Activated CD4-positive, alpha-beta T cell treated with anti-CD3 and anti-CD28 coated beads, Interleukin-2, amount 50 U/mL, for 4 hours (primary cell): ENCODE results near the gene H2BK1.

ENCODE experiments used
- DNase-seq, 2 experiments: peaks; one replicate each; pipeline ENCODE4 v3.0.0-alpha.2; 2020

H2BK1 gene

GRCh38 chr7:151198945-151199848 is 11.1 kb downstream of the H2BK1 start:
- DNase-seq: no peak

- no peak for DNase-seq
Observed at GRCh38 chr7:151197932-151198331, 12.4 kb downstream of the H2BK1 start.

- DNase-seq: no peak
Observed at GRCh38 chr7:151195616-151196450, 14.5 kb downstream of the H2BK1 start.

DNA sequence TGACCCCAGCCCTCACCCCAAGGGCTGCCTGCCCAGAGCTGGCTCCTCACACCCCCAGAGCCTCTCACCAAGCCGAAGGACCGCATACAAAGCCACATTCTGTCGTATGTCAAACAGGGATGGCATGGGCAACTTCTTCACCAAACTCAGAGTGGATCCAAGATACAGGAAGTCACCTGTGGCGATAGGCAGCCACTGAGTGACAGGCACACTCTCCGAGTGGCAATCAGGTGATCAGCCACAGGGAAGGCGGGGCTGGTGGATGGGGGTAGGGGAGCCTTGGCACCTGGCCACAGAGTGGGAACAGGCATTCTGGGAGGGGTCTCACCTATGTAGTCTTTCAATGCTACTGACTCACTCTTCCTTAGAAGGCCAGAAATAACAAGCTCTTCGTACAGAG is 16.1 kb downstream of the H2BK1 start:
- DNase-seq: no peak

DNA sequence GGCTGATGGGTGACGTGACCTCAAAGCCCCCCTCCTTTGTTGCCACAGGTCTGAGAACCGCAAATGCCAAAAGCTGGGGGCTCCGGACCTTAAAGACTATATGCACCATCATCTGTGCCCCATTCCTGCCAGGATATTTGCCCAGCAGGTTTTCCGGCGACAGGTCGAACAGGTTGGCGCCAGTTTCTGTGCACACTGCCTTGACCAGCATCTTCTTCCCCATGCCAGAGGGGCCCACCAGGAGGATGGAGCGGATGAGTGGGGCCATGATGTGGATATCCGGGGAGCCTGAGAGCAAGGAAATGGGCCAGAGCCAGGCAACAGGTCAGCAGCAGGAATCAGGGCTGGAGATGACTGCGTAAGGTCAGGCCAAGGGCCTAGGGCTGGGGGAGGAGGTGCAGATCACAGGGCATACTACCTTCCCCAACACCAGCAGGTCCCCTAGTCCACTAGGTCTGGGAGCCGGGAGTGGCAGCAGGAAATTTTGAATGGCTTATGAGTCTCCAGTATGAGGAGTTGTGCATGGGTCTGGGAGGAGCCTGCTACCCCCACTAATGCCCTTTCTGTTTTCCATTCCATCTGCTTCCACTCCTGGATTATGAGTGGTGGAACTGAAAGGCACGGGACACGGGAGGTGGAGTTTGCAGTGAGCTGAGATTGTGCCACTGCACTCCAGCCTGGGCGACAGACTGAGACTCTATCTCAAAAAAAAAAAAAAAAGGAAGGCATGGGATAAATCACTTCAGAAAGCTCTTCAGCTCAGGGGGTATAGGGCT is 16.9 kb downstream of the H2BK1 start:
- DNase-seq: no peak

DNA sequence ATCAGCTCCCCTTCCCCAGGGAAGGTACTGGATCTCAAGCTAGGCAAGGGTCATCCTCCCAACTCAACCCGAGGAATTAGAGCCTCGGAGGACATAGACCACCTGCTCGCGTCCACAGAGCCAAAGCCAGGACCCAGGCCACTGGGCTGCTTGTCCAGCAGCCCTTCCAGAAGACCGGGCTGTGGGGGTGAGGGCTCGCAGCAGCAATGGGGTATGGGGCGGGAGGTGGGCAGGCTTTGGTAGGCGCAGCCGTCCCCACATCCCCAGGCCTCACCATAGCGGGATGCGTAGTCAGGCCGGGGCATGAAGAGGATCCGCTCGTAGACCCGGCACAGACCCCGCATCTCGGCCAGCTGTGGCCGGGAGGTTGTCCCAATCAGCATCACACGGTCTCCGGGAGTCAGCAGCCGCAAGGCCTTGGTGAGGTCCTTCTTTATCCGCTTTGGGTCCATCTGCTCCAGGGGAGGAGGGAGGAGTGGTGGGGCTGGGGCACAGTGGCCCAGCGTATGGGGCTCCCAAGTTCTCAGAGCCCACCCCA is 18.2 kb downstream of the H2BK1 start:
- no peak for DNase-seq

- DNase-seq: no peak
Observed at GRCh38 chr7:151191544-151191943, 18.7 kb downstream of the H2BK1 start.

- no peak for DNase-seq
Observed at GRCh38 chr7:151189038-151189437, 21.2 kb downstream of the H2BK1 start.

DNA sequence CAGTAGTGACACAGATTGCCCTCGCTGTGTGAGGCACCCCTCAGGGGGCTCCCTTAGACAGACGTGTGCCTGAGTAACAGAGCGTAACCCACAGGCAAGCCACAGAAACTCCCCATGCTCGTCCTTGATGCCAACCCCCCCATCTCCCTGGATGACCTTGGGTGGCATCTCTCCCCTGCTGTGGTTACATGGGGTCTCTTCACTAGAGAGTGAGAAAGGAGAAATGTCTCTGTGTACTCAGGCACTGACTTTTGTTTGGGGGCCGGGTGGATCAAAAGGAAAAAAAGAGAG is 22.1 kb downstream of the H2BK1 start:
- DNase-seq: no peak

DNA sequence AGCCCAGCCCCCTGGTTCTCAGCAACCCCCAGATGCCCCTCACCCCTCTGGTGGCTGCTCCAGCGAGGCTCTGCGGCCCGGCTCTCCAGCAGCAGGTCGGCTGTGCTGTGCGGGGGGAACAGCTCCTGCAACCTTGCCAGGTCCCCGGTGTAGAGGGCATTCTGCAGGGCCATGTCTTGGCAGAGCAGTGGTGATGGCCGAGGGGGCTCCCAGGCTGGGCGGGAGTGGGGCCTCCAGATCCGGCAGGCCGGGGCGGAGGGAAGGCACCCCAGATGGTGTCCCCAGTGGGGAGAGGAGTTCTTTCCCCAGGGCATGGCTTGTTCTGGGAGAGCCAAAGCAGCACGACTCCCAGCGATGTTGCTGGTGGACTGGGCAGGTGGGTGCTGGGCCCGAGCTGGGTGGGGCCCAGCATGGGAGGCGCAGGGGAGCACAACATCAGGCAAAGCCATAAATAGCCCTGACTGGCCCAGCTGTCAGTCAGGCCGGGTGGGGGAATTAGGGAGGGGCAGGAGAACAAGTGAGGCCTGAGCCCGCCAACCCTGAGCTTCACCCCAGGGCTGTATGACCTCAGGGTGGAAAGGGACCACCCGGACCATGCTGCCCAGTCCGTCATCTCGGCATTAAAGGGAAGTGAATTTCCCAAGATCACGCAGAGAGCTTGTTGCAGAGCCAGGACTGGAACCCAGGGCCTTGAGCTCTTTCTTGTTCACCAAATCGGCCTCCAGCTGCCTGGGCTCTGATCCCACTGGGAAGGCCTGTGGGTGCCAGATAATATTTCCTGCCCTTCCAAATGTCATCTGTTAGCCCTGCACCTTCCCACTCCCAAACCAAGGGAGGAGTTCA is 22.7 kb downstream of the H2BK1 start:
- no peak for DNase-seq

GRCh38 chr7:151186640-151187408 is 23.5 kb downstream of the H2BK1 start, which contains the start of gene ASB10:
Gene ASB10 (minus strand): TSS chr7:151187250. CDS start chr7:151187130, 120 bp downstream.
- DNase-seq: no peak

GRCh38 chr7:151185762-151186639 is 24.3 kb downstream of the H2BK1 start:
- no peak for DNase-seq

DNA sequence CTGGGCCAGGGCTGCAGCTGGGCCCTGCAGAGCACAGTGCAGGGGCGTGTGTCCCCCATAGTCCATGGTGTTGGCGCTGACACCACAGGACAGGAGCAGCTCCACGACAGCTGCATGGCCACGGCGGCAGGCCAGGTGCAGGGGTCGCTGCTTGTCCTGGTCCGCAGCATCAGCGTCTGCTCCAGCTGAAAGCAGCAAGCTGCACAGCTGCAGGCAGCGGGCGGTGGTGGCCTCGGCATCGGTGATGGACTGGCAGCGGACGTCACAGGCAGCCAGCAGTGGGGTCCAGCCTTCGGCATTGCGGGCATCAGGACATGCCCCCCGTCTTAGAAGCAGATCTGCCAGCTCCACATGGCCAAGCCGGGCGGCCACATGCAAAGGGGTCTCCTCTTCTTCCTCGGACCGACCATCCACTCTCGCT is 29.3 kb downstream of the H2BK1 start:
- no peak for DNase-seq

- DNase-seq: no peak
Observed at GRCh38 chr7:151179946-151180345, 30.3 kb downstream of the H2BK1 start.

DNA sequence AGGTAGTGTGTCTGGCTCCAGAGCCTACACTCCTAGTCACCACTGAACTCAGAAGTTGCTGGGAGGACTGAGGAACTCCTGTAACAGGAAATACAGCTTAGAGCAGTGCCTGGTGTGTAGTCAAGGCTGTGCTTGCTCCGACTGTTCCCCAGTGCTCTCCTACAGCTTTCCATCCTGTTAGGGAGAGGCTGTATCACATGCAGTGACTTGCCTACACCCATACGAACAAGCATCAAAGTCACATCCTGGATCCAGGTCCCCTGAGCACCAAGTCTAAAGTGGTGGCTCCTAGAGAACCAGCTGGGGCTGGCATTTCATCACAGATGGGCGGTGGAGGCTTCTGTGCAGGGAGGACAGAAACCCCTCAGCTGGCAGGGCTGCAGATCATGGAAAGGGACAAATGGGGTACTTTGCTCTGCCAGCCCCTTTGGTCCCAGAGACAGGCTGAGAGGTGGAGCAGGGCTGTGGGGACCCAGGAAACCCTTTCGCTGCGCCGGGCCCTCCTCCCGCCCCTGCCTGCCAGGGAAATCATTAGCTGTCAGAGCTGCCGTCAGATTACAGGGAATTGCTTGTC is 30.9 kb downstream of the H2BK1 start:
- DNase-seq: no peak

DNA sequence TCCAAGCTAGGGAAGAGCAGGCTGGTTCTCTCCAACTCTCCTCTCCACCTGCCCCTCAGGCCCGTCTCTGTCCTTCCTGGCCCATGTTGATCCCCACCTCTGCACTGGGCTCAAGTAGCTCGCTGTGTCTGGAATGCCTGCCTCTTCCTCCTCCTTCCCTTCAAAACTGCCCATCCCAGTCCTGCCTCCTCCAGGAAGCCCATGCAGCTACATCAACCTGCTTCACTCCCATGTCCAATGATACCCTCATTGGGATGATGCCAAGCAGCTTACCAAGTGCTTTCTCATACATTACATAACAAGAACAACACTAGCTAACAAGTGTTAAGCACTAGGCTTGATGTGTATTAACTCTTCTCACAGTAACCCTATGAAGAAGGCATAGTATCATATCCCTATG is 31.5 kb downstream of the H2BK1 start:
- DNase-seq: no peak

- no peak for DNase-seq
Observed at GRCh38 chr7:151178236-151178635, 32.1 kb downstream of the H2BK1 start.

DNA sequence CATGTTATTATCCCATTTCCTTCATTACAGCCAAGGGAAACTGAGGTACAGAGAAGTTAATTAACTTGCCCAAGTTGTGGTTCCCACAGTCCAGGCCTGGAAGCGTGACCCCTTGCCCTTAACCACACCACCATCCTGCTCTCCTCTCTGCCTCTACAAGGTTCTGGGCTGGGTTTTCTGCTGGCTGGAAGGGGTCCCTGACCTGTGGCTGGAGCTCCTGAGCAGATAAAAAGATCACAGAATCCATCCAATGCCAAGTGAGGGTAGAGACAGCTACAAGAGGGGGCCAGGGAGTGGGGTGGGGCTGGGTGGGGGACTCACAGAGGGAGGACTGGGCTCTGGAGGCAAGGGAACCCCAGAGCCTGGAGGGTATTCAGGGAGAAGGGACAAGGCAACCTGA is 33.0 kb downstream of the H2BK1 start:
- no peak for DNase-seq

DNA sequence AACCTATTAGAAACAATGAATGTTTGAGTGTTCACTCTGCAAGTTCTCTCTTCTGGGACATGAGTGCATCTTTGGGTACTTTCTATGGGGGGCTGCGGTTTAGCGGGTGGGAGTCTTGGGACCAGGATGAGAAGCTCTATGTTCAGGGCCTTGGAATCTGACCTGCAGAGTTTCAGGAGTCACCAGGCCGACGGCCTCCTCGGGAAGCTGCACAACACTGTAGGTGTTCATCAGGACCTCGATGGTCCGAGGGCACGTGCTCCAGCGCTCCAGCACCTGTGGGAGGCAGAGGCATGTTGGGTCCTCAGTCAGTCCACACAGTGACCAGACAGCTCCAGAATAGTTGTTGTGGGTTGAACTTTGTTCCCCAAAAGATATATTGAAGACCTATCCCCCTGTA is 33.9 kb downstream of the H2BK1 start:
- DNase-seq: no peak

DNA sequence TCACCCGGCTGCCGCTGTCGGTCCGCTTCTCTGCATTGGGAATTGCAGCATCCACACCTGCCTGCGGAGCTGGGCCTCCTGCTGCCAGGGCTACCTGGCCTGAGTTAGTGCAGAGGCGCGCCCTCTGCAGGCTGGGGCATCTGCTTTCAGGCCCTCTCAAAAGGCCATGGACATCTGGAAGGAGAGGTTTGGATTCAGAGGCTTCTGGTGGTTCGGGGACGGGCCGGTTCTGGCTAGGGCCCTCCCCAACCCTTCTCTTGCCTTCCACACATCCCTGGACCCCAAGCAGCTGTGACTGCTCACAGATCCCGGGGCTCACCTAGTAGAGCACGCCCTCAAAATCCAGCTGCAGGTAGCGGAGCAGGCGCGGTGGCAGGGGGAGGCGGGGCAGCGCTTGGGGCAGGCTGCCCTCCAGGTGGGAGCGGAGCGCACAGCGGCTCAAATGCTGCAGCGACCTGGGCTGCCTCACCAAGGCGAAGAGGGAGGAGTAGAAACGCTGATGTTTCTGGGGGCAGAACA is 34.4 kb downstream of the H2BK1 start:
- no peak for DNase-seq
